HEK293 (cell line): Measurements from ENCODE around the gene APOA5.

Experiments
- YY1 ChIP-seq: fragments of 450-650 bp; formaldehyde crosslinking; IDR thresholded peaks from 2 replicates; pipeline ENCODE4 v1.5.1; 2018; ENCODE audit warnings: missing biosample characterization, missing genetic modification characterization
- ZNF510 ChIP-seq: fragments of 450-650 bp; formaldehyde crosslinking; IDR thresholded peaks from 2 replicates; pipeline ENCODE4 v1.5.1; 2018; ENCODE audit warnings: mild to moderate bottlenecking, missing genetic modification characterization, missing biosample characterization; ENCODE audit not compliant: insufficient replicate concordance
- TF ChIP-seq, protein P1 (sequence below): fragments of 450-650 bp; formaldehyde crosslinking; IDR thresholded peaks from 2 replicates; pipeline ENCODE4 v1.5.1; 2016; ENCODE audit warnings: missing biosample characterization, missing genetic modification characterization
- TF ChIP-seq, protein P2 (sequence below): fragments of 450-650 bp; formaldehyde crosslinking; IDR thresholded peaks from 2 replicates; pipeline ENCODE4 v1.5.1; 2017; ENCODE audit warnings: missing biosample characterization, mild to moderate bottlenecking, missing genetic modification characterization, moderate library complexity

DNA sequence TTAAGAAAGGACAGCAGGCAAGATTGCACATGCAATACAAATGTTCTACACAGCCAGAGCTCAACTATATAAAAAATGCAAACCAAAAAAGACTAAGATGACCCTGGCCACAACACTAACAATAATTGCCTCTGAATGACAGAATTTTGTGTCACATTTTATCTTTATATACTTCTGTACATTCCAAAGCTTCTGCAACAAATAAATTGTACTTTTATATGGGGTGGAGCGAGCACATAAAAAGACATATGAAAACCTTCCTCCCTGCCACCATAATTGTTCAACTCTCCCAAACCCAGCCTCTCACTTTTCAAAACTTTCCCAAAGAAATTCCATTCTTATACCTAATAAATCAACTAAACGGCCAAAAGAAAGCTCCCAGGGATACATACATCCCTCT lies 29.5 kb downstream of the APOA5 start:
- TF ChIP-seq, protein P1, sequence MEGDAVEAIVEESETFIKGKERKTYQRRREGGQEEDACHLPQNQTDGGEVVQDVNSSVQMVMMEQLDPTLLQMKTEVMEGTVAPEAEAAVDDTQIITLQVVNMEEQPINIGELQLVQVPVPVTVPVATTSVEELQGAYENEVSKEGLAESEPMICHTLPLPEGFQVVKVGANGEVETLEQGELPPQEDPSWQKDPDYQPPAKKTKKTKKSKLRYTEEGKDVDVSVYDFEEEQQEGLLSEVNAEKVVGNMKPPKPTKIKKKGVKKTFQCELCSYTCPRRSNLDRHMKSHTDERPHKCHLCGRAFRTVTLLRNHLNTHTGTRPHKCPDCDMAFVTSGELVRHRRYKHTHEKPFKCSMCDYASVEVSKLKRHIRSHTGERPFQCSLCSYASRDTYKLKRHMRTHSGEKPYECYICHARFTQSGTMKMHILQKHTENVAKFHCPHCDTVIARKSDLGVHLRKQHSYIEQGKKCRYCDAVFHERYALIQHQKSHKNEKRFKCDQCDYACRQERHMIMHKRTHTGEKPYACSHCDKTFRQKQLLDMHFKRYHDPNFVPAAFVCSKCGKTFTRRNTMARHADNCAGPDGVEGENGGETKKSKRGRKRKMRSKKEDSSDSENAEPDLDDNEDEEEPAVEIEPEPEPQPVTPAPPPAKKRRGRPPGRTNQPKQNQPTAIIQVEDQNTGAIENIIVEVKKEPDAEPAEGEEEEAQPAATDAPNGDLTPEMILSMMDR (tag by site-specific recombination) = no peak
- no peak for TF ChIP-seq ZNF510 (tag by site-specific recombination)
- TF ChIP-seq, protein P2, sequence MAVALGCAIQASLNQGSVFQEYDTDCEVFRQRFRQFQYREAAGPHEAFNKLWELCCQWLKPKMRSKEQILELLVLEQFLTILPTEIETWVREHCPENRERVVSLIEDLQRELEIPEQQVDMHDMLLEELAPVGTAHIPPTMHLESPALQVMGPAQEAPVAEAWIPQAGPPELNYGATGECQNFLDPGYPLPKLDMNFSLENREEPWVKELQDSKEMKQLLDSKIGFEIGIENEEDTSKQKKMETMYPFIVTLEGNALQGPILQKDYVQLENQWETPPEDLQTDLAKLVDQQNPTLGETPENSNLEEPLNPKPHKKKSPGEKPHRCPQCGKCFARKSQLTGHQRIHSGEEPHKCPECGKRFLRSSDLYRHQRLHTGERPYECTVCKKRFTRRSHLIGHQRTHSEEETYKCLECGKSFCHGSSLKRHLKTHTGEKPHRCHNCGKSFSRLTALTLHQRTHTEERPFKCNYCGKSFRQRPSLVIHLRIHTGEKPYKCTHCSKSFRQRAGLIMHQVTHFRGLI (tag by site-specific recombination) = no peak
- TF ChIP-seq YY1 (tag by site-specific recombination) = no peak
